VCaP (cell line): ENCODE results near the gene CLDN9.

Experiments used
- H3K27ac ChIP-seq: fragments of 450-650 bp; 2 replicates; pipeline ENCODE4 v1.5.1; 2017
- CTCF ChIP-seq: fragments of 450-650 bp; conservative IDR thresholded peaks from 2 replicates; pipeline ENCODE4 v1.5.1; 2017; ENCODE audit warnings: mild to moderate bottlenecking, moderate library complexity

CLDN9 gene

GRCh38 chr16:2988590-2989099, 24.1 kb upstream of the CLDN9 start:
- no peak for TF ChIP-seq CTCF

GRCh38 chr16:2990891-2991290, 21.8 kb upstream of the CLDN9 start:
- no peak for TF ChIP-seq CTCF
- no peak overlapping the region for H3K27ac ChIP-seq

More at GRCh38 chr16:2988590-2989099, 24.1 kb upstream of the CLDN9 start:
- H3K27ac ChIP-seq, result no peak overlapping the region

GRCh38 chr16:2991566-2992261, 21.0 kb upstream of the CLDN9 start:
- no peak for TF ChIP-seq CTCF
- no peak overlapping the region for H3K27ac ChIP-seq

- no peak for TF ChIP-seq CTCF
- H3K27ac ChIP-seq, result no peak overlapping the region
These were observed 20.2 kb upstream of the CLDN9 start for GRCh38 chr16:2992383-2993081.

GRCh38 chr16:2996298-2996697, 16.4 kb upstream of the CLDN9 start:
- TF ChIP-seq CTCF, result no peak
- no peak overlapping the region for H3K27ac ChIP-seq

- no peak overlapping the region for H3K27ac ChIP-seq
- TF ChIP-seq CTCF, result no peak
These were observed 12.8 kb upstream of the CLDN9 start for GRCh38 chr16:2999929-3000328.

- no peak overlapping the region for H3K27ac ChIP-seq
- TF ChIP-seq CTCF, result no peak
These were observed 12.2 kb upstream of the CLDN9 start for GRCh38 chr16:3000540-3000939.
